Mesenchymal stem cell (in vitro differentiated cells and primary cell): ENCODE data around the gene IPCEF1.
A peak's percentile ranks its signal among the peaks of the same experiment; 100 is the strongest.

ENCODE experiments used
- DNase-seq: peaks from one replicate; pipeline ENCODE4 v3.0.0-alpha.2; 2013
- H2AFZ ChIP-seq: one replicate; pipeline ENCODE4 v1.6.1; 2013; ENCODE audit warnings: low read depth, mild to moderate bottlenecking, control low read depth, inconsistent platforms, low read length, moderate library complexity
- H2AK5ac ChIP-seq: 2 replicates; pipeline ENCODE4 v1.6.1; 2013; ENCODE audit warnings: low read length, moderate library complexity, mild to moderate bottlenecking, inconsistent platforms; ENCODE audit not compliant: severe bottlenecking
- H2BK120ac ChIP-seq: one replicate; pipeline ENCODE4 v1.6.1; 2013; ENCODE audit warnings: low read depth, mild to moderate bottlenecking, inconsistent platforms, low read length, moderate library complexity
- H2BK12ac ChIP-seq, 2 experiments: one replicate each; pipeline ENCODE4 v1.6.1; 2013; ENCODE audit warnings: inconsistent platforms in 2 of 2, low read length in 2 of 2, mild to moderate bottlenecking in 2 of 2, moderate library complexity in 2 of 2, control low read depth in 1 of 2
- H2BK15ac ChIP-seq: one replicate; pipeline ENCODE4 v1.6.1; 2013; ENCODE audit warnings: mild to moderate bottlenecking, low read depth, inconsistent platforms; ENCODE audit not compliant: poor library complexity, severe bottlenecking
- H2BK5ac ChIP-seq: 2 replicates; pipeline ENCODE4 v1.6.1; 2013; ENCODE audit warnings: low read depth, mild to moderate bottlenecking, low read length, control low read depth, inconsistent platforms; ENCODE audit not compliant: poor library complexity, severe bottlenecking
- H3K14ac ChIP-seq, 2 experiments: one replicate each; pipeline ENCODE4 v1.6.1; 2013; ENCODE audit warnings: inconsistent platforms in 2 of 2, low read length in 2 of 2, control low read depth in 1 of 2, mild to moderate bottlenecking in 1 of 2, moderate library complexity in 1 of 2
- H3K18ac ChIP-seq, 2 experiments: one replicate each; pipeline ENCODE4 v1.6.1; 2013; ENCODE audit warnings: inconsistent platforms in 2 of 2, low read length in 2 of 2, control low read depth in 1 of 2, low read depth in 1 of 2, mild to moderate bottlenecking in 1 of 2
- H3K23ac ChIP-seq, 2 experiments: one replicate each; pipeline ENCODE4 v1.6.1; 2013; ENCODE audit warnings: inconsistent platforms in 2 of 2, low read length in 2 of 2, mild to moderate bottlenecking in 2 of 2, moderate library complexity in 2 of 2, control low read depth in 1 of 2
- H3K27ac ChIP-seq: 2 replicates; pipeline ENCODE4 v1.5.1; 2013; ENCODE audit warnings: mild to moderate bottlenecking, moderate library complexity, low read length, control low read depth, inconsistent platforms; ENCODE audit not compliant: poor library complexity, severe bottlenecking
- H3K27me3 ChIP-seq, 2 experiments: 2 replicates each; pipeline versions ENCODE4 v1.6.1 to v1.7.0; 2013; ENCODE audit warnings: low read length in 2 of 2, mild to moderate bottlenecking in 2 of 2, moderate library complexity in 2 of 2, control low read depth in 1 of 2, inconsistent platforms in 1 of 2; ENCODE audit not compliant: control insufficient read depth in 1 of 2, insufficient read depth in 1 of 2
- H3K36me3 ChIP-seq, 2 experiments: 2 replicates each; pipeline versions ENCODE4 v1.6.1 to v1.7.0; 2013; ENCODE audit warnings: low read length in 2 of 2, control low read depth in 1 of 2, inconsistent platforms in 1 of 2, low read depth in 1 of 2, mild to moderate bottlenecking in 1 of 2; ENCODE audit not compliant: insufficient read depth in 2 of 2, control insufficient read depth in 1 of 2
- H3K4ac ChIP-seq, 2 experiments: one replicate each; pipeline ENCODE4 v1.6.1; 2013; ENCODE audit warnings: inconsistent platforms in 2 of 2, low read length in 2 of 2, mild to moderate bottlenecking in 2 of 2, moderate library complexity in 2 of 2, control low read depth in 1 of 2, low read depth in 1 of 2
- H3K4me1 ChIP-seq: 2 replicates; pipeline ENCODE4 v1.6.1; 2013; ENCODE audit warnings: low read depth, low read length, control low read depth; ENCODE audit not compliant: control insufficient read depth, insufficient read depth
- H3K4me2 ChIP-seq: 2 replicates; pipeline ENCODE4 v1.6.1; 2013; ENCODE audit warnings: low read length, mild to moderate bottlenecking, inconsistent platforms; ENCODE audit not compliant: poor library complexity, severe bottlenecking
- H3K4me3 ChIP-seq, 2 experiments: 2 replicates each; pipeline versions ENCODE4 v1.5.1 to v1.7.0; 2013; ENCODE audit warnings: low read length in 2 of 2, mild to moderate bottlenecking in 2 of 2, control low read depth in 1 of 2, low read depth in 1 of 2; ENCODE audit not compliant: insufficient read depth in 1 of 2
- H3K79me1 ChIP-seq: replicated peaks from 2 replicates; pipeline ENCODE4 v1.6.1; 2013; ENCODE audit warnings: mild to moderate bottlenecking, control low read depth, low read length, inconsistent platforms; ENCODE audit not compliant: poor library complexity, severe bottlenecking
- H3K9ac ChIP-seq: 2 replicates; pipeline ENCODE4 v1.7.0; 2013; ENCODE audit warnings: mild to moderate bottlenecking, low read length, moderate library complexity
- H3K9me3 ChIP-seq: 2 replicates; pipeline ENCODE4 v1.7.0; 2013; ENCODE audit warnings: mild to moderate bottlenecking, low read length; ENCODE audit not compliant: control insufficient read depth
- H4K8ac ChIP-seq: one replicate; pipeline ENCODE4 v1.6.1; 2013; ENCODE audit warnings: inconsistent platforms, mild to moderate bottlenecking, low read length, moderate library complexity
- H4K91ac ChIP-seq: one replicate; pipeline ENCODE4 v1.6.1; 2013; ENCODE audit warnings: mild to moderate bottlenecking, low read length, inconsistent platforms
- WGBS: methylation state at CpG from one replicate; pipeline ENCODE4 v1.1.7; 2013; ENCODE audit warnings: mixed read lengths; 5-methylcytosine and 5-hydroxymethylcytosine counted together

The IPCEF1 gene

DNA sequence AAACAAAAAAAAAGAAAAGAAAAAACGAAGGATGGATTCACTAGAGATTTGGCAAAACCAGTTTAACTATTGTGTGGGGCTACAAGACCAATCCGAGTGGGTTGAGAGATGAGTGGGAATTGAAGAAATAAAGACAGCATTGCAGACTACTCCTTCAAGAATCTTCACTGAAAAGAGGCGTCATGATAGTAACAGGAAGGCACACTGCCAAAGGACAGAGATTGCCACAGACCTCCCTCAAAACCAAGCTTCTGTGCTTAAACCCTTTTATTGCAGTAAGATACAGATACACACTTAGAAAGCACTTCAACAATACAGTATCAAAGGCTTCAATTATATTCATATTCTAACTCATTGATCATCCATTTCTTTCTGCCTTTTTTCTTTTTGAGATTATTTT, 103.9 kb downstream of the IPCEF1 start:
- H3K27me3 ChIP-seq: no peaks in the 10 kb centered on the region

DNA sequence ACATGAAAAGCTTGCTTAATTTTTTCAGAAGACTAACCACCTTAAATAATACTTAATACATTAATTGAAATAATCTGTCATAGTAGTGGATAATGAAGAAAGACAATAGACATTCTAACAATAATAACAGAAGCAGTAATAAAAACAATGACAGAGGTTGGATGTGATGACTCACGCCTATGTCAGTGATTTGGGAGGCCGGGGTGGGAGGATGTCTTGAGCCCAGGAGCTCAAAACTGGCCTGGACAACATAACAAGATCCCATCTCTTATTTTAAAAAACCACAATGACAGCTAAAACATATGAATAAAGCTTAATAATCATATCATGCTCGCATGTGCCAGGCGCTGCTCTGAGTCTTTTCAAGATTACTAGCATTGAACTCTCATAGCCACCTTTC, 105.5 kb downstream of the IPCEF1 start:
- no peak overlapping the region for H2BK5ac ChIP-seq
- H2AK5ac ChIP-seq: no peak overlapping the region
- H3K27ac ChIP-seq: no peak overlapping the region
- no peak overlapping the region for H3K9ac ChIP-seq
- no peak for DNase-seq
- H3K4me2 ChIP-seq: no peak overlapping the region
- no peaks in the 10 kb centered on the region for H3K27me3 ChIP-seq
- no peak overlapping the region for H3K23ac ChIP-seq
- no peak overlapping the region for H3K18ac ChIP-seq
- H3K9me3 ChIP-seq: peaks cover 11% of the 10 kb centered on the region
- no peak overlapping the region for H4K8ac ChIP-seq
- H3K79me1 ChIP-seq: no peaks in the 10 kb centered on the region
- whole genome bisulfite sequencing: 77% methylated on average over 4 of the region's 4 CpGs
- no peaks in the 10 kb centered on the region for H3K36me3 ChIP-seq
- no peak overlapping the region for H2BK15ac ChIP-seq
- H3K4me1 ChIP-seq: peaks cover 4% of the 10 kb centered on the region
- no peak overlapping the region for H2AFZ ChIP-seq
- H3K14ac ChIP-seq: no peak overlapping the region
- no peak overlapping the region for H4K91ac ChIP-seq
- no peak overlapping the region for H3K4me3 ChIP-seq
- H2BK120ac ChIP-seq: no peak overlapping the region
- H2BK12ac ChIP-seq: no peak overlapping the region
- H3K4ac ChIP-seq: no peak overlapping the region

More for the DNA sequence above, 103.9 kb downstream of the IPCEF1 start:
- Histone ChIP-seq H3K4ac (no peak overlapping the region), H2BK120ac (no peak overlapping the region), H3K79me1 (no peaks in the 10 kb centered on the region), H2BK5ac (no peak overlapping the region), H3K4me2 (no peak overlapping the region), H2BK12ac (no peak overlapping the region), H3K4me1 (peaks cover 4% of the 10 kb centered on the region), H3K36me3 (no peaks in the 10 kb centered on the region), H2BK15ac (no peak overlapping the region), H2AK5ac (no peak overlapping the region), H3K18ac (no peak overlapping the region), H2AFZ (no peak overlapping the region), H3K9me3 (peaks cover 11% of the 10 kb centered on the region), H3K23ac (no peak overlapping the region), H3K14ac (no peak overlapping the region), H3K27ac (no peak overlapping the region), H4K91ac (no peak overlapping the region), H4K8ac (no peak overlapping the region), H3K9ac (no peak overlapping the region), H3K4me3 (no peak overlapping the region)
- WGBS: 83% methylated on average over 3 of the region's 3 CpGs
- no peak for DNase-seq

DNA sequence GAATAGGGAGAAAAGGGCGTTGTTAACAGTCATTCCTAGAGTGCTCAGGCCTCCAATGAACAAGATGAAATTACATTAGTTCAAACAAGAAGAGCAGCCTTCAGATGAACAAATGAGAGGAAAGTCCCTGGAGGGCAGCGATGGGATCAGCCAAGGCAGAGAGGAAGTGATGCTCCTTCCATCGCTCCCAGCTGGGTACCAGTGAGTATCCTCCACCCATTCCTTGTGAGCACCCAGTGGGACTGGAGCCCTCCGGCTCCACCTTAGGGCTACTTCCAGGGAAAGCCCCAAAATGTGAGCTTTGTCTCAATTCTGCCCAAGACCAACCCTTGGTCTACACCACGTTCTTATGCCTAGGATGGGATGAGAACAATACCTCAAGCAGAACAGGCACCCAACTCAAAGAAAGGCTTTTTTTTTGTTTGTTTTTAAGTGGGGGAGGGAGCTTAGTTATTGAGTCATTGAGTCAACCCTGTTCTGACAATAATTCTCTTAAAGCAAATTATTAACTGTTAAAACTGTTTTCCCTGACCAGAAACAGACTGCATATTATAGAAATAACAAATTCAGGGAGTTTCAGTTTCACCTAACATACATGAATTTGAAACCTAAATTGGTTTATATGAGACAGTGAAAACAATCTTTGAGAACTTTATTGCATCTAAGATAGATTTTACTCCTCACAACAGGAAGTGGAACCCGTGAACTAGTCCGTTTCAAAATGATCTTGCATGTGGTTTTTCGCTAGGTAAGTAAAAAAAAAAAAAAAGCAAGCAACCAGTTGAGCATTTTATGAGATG, 106.9 kb downstream of the IPCEF1 start:
- H3K9ac ChIP-seq: no peak overlapping the region
- H2AK5ac ChIP-seq: peak overlapping the region; percentile 98
- peaks cover under 1% of the 10 kb centered on the region for H3K9me3 ChIP-seq
- 95% methylated on average over 7 of the region's 8 CpGs for WGBS
- H2BK12ac ChIP-seq: no peak overlapping the region
- H3K4me2 ChIP-seq: peak overlapping the region; percentile 37
- no peak overlapping the region for H3K23ac ChIP-seq
- no peak overlapping the region for H3K4ac ChIP-seq
- no peak overlapping the region for H3K14ac ChIP-seq
- no peak overlapping the region for H3K4me3 ChIP-seq
- peak overlapping the region; percentile 63 for H3K27ac ChIP-seq
- no peaks in the 10 kb centered on the region for H3K36me3 ChIP-seq
- no peak overlapping the region for H2BK120ac ChIP-seq
- no peak for DNase-seq
- no peaks in the 10 kb centered on the region for H3K27me3 ChIP-seq
- H4K8ac ChIP-seq: no peak overlapping the region
- no peak overlapping the region for H4K91ac ChIP-seq
- peaks cover 4% of the 10 kb centered on the region for H3K4me1 ChIP-seq
- no peaks in the 10 kb centered on the region for H3K79me1 ChIP-seq
- no peak overlapping the region for H2AFZ ChIP-seq
- H2BK15ac ChIP-seq: no peak overlapping the region
- peak overlapping the region; percentile 70 for H2BK5ac ChIP-seq
- no peak overlapping the region for H3K18ac ChIP-seq

DNA sequence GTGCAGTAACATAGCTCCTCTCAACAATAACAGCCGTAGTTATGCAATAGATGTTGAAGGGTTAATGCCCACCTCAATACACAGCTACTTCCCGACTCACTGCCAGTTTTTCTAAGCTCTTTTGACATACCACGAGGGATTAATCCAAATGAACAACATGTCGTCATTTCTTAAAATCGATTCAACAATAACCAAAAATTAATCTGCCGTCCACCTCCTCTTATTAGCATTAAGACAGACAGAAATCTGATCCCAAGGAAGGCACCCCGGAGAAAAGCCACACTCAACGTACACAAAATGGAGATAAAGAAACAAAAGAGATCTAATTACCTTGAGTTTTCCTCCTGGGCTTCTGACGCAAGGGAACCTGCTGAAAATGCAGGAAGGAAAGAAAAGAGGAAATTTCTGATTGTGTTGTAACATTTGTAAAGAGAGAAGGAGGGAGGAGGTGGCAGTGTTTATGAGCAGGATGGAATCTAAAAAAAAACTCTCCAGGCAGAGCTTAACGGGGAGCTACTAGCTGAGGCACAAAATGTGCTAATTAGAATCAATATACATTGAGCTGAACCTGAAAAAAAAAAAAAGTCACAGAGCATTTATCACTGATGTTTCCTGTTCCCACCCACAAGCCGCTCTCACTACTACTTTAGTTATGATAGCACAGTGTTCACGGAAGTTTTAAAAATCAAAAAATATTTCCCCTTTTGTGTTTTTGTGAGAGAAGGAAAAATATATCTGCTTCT, 109.3 kb downstream of the IPCEF1 start:
- Histone ChIP-seq H3K4me2 (no peak overlapping the region), H3K4me1 (peaks cover 4% of the 10 kb centered on the region), H4K91ac (no peak overlapping the region), H3K9me3 (no peaks in the 10 kb centered on the region), H3K14ac (no peak overlapping the region), H3K36me3 (no peaks in the 10 kb centered on the region), H3K27me3 (no peaks in the 10 kb centered on the region), H2BK5ac (no peak overlapping the region), H3K9ac (no peak overlapping the region), H3K4ac (no peak overlapping the region), H2BK12ac (no peak overlapping the region), H4K8ac (no peak overlapping the region), H3K27ac (no peak overlapping the region), H2AFZ (no peak overlapping the region), H3K4me3 (no peak overlapping the region), H2BK120ac (no peak overlapping the region), H3K23ac (no peak overlapping the region), H3K79me1 (no peaks in the 10 kb centered on the region), H2AK5ac (no peak overlapping the region), H3K18ac (no peak overlapping the region), H2BK15ac (no peak overlapping the region)
- DNase-seq: no peak
- 41% methylated on average over 8 of the region's 12 CpGs for WGBS
